SK-N-DZ (cell line): Measurements from ENCODE around the gene DRD2. TPM values are rescaled to one million over a fixed set of nuclear protein-coding genes. Genes with fewer than 3 reads are reported as not detected.
"Not testable (repeated sequence)": the region's sequence is repeated elsewhere in the genome, so short reads cannot be mapped to it uniquely, and the experiment has no call there.

Experiments
- DNase-seq: peaks from one replicate; pipeline ENCODE4 v3.0.0-alpha.2; 2015; ENCODE audit warnings: low spot score
- polyA plus RNA-seq, 2 experiments: library from polyadenylated mRNA; depleted of rRNA; stranded (reverse); fragments of >200 nt; gene quantifications; 2 replicates each; pipeline ENCODE4 v1.2.3, GENCODE V29; 2014

DRD2 gene
- polyA plus RNA-seq (2014; cell fraction: cytosol; rRNA removed): 0.07 and 0.43 TPM in 2 replicates
- not detected in 2 replicates for polyA plus RNA-seq (2014; cell fraction: nucleus; rRNA removed)

- peak; percentile 7 for DNase-seq
Observed at GRCh38 chr11:113475160-113475761, at the start of gene DRD2. Gene DRD2, minus strand, starts transcription at chr11:113475398. Its CDS starts 50,747 bp downstream, at chr11:113424651.

- not testable (repeated sequence) for DNase-seq
Observed at GRCh38 chr11:113523906-113524305, 48.7 kb upstream of the DRD2 start.

- DNase-seq: no peak
Observed at GRCh38 chr11:113521737-113522517, 46.7 kb upstream of the DRD2 start.

- DNase-seq: no peak
Observed at GRCh38 chr11:113519989-113520613, 44.9 kb upstream of the DRD2 start.

GRCh38 chr11:113518716-113519495 lies 43.7 kb upstream of the DRD2 start:
- no peak for DNase-seq

GRCh38 chr11:113517361-113517760 lies 42.2 kb upstream of the DRD2 start:
- no peak for DNase-seq

GRCh38 chr11:113514856-113515255 lies 39.7 kb upstream of the DRD2 start:
- no peak for DNase-seq

- DNase-seq: no peak
Observed at GRCh38 chr11:113507341-113507740, 32.1 kb upstream of the DRD2 start.

- DNase-seq: no peak
Observed at GRCh38 chr11:113506893-113507292, 31.7 kb upstream of the DRD2 start.

- DNase-seq: no peak
Observed at GRCh38 chr11:113506461-113506860, 31.3 kb upstream of the DRD2 start.

- no peak for DNase-seq
Observed at GRCh38 chr11:113505541-113506375, 30.6 kb upstream of the DRD2 start.

GRCh38 chr11:113505046-113505445 lies 29.8 kb upstream of the DRD2 start:
- no peak for DNase-seq

- DNase-seq: no peak
Observed at GRCh38 chr11:113504586-113504985, 29.4 kb upstream of the DRD2 start.

- DNase-seq: no peak
Observed at GRCh38 chr11:113504071-113504470, 28.9 kb upstream of the DRD2 start.

GRCh38 chr11:113497066-113497910 lies 22.1 kb upstream of the DRD2 start:
- no peak for DNase-seq

- DNase-seq: no peak
Observed at GRCh38 chr11:113496026-113496651, 20.9 kb upstream of the DRD2 start.

GRCh38 chr11:113494021-113494420 lies 18.8 kb upstream of the DRD2 start:
- DNase-seq: no peak

GRCh38 chr11:113493206-113493605 lies 18.0 kb upstream of the DRD2 start:
- DNase-seq: no peak

GRCh38 chr11:113488931-113489351 lies 13.7 kb upstream of the DRD2 start:
- no peak for DNase-seq
